DND-41 (cell line): Measurements from ENCODE around the gene MAGI3.

ENCODE experiments used
- ATAC-seq: fragments of 200-7000 bp; cut with Tn5 transposase; 3 replicates; pipeline ENCODE4 v1.9.1; 2021; ENCODE audit warnings: low read depth; ENCODE audit not compliant: insufficient read depth
- DNase-seq: peaks from one replicate; pipeline ENCODE4 v3.0.0-alpha.2; 2020
- H2AFZ ChIP-seq: 2 replicates; pipeline ENCODE4 v1.6.0; 2012; ENCODE audit warnings: low read depth, low read length
- H3K27ac ChIP-seq: 2 replicates; pipeline ENCODE4 v1.5.1; 2012; ENCODE audit warnings: low read length, inconsistent platforms
- H3K27me3 ChIP-seq: fragments of 200-600 bp; sonication (generic); 2 replicates; pipeline ENCODE4 v1.6.0; 2012; ENCODE audit warnings: low read length, mild to moderate bottlenecking, inconsistent platforms; ENCODE audit not compliant: insufficient read depth, poor library complexity
- H3K36me3 ChIP-seq: 2 replicates; pipeline ENCODE4 v1.5.1; 2012; ENCODE audit warnings: low read length, inconsistent platforms; ENCODE audit not compliant: insufficient read depth
- H3K4me1 ChIP-seq: 2 replicates; pipeline ENCODE4 v1.5.1; 2012; ENCODE audit warnings: mild to moderate bottlenecking, low read length; ENCODE audit not compliant: insufficient read depth
- H3K4me2 ChIP-seq: 2 replicates; pipeline ENCODE4 v1.6.0; 2012; ENCODE audit warnings: mild to moderate bottlenecking, moderate library complexity, low read length, inconsistent platforms; ENCODE audit not compliant: insufficient read depth
- H3K4me3 ChIP-seq, 2 experiments: fragments of 200-600 bp in 1 of 2; shearing (Covaris generic) in 1 of 2; 2 replicates each; pipeline ENCODE4 v1.5.1; 2012 to 2016; ENCODE audit warnings: inconsistent platforms in 2 of 2, low read length in 2 of 2, mild to moderate bottlenecking in 2 of 2, low read depth in 1 of 2, moderate library complexity in 1 of 2
- H3K79me2 ChIP-seq: 2 replicates; pipeline ENCODE4 v1.6.0; 2012; ENCODE audit warnings: low read length, inconsistent platforms; ENCODE audit not compliant: insufficient read depth
- H3K9ac ChIP-seq: 2 replicates; pipeline ENCODE4 v1.6.0; 2012; ENCODE audit warnings: low read depth, mild to moderate bottlenecking, inconsistent platforms, low read length, moderate library complexity
- H3K9me3 ChIP-seq: 2 replicates; pipeline ENCODE4 v1.5.1; 2012; ENCODE audit warnings: low read length, moderate library complexity, mild to moderate bottlenecking, inconsistent platforms; ENCODE audit not compliant: insufficient read depth, severe bottlenecking
- H4K20me1 ChIP-seq: 2 replicates; pipeline ENCODE4 v1.6.0; 2012; ENCODE audit warnings: low read length; ENCODE audit not compliant: insufficient read depth
- EZH2 ChIP-seq: IDR thresholded peaks from 3 replicates; pipeline ENCODE4 v1.6.1; 2012; ENCODE audit warnings: borderline replicate concordance, low read depth, mild to moderate bottlenecking, moderate library complexity, low read length, inconsistent platforms; ENCODE audit not compliant: severe bottlenecking
- TF ChIP-seq, protein P1 (sequence below): IDR thresholded peaks from 2 replicates; pipeline ENCODE4 v1.5.1; 2012; ENCODE audit warnings: borderline replicate concordance, low read length, moderate library complexity, mild to moderate bottlenecking; ENCODE audit not compliant: poor library complexity, severe bottlenecking; ENCODE audit errors: extremely low read depth

Gene MAGI3

DNA sequence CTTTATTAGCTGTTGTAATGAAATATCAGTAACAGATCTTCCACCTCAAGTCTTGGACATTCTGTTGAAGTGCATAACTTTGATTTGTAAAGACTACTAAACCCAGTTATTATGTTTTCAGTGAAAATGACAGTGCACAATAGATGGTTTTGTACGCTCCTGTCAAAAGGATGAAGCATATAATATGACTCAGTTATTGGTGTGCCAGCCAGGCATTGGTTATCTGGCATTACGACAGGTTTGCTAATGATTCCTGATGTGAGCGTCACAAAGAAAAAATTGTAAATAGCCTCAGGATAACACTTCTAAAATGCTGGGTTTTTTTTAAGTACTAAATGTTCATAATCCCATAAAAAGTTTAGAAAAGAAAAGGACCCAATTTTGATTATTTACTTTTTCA lies 147.9 kb downstream of the MAGI3 start:
- no peak for TF ChIP-seq EZH2
- TF ChIP-seq, protein P1, sequence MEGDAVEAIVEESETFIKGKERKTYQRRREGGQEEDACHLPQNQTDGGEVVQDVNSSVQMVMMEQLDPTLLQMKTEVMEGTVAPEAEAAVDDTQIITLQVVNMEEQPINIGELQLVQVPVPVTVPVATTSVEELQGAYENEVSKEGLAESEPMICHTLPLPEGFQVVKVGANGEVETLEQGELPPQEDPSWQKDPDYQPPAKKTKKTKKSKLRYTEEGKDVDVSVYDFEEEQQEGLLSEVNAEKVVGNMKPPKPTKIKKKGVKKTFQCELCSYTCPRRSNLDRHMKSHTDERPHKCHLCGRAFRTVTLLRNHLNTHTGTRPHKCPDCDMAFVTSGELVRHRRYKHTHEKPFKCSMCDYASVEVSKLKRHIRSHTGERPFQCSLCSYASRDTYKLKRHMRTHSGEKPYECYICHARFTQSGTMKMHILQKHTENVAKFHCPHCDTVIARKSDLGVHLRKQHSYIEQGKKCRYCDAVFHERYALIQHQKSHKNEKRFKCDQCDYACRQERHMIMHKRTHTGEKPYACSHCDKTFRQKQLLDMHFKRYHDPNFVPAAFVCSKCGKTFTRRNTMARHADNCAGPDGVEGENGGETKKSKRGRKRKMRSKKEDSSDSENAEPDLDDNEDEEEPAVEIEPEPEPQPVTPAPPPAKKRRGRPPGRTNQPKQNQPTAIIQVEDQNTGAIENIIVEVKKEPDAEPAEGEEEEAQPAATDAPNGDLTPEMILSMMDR = no peak
- H3K9me3 ChIP-seq = no peaks in the 10 kb centered on the region
- no peaks in the 10 kb centered on the region for H3K36me3 ChIP-seq
- no peak overlapping the region for H3K9ac ChIP-seq
- DNase-seq (no peak), ATAC-seq (no peak)
- no peaks in the 10 kb centered on the region for H3K79me2 ChIP-seq
- no peak overlapping the region for H3K27ac ChIP-seq
- no peaks in the 10 kb centered on the region for H3K4me1 ChIP-seq
- H3K4me2 ChIP-seq = no peak overlapping the region
- H4K20me1 ChIP-seq = no peaks in the 10 kb centered on the region
- no peak overlapping the region for H2AFZ ChIP-seq
- H3K4me3 ChIP-seq = no peak overlapping the region
- no peaks in the 10 kb centered on the region for H3K27me3 ChIP-seq

DNA sequence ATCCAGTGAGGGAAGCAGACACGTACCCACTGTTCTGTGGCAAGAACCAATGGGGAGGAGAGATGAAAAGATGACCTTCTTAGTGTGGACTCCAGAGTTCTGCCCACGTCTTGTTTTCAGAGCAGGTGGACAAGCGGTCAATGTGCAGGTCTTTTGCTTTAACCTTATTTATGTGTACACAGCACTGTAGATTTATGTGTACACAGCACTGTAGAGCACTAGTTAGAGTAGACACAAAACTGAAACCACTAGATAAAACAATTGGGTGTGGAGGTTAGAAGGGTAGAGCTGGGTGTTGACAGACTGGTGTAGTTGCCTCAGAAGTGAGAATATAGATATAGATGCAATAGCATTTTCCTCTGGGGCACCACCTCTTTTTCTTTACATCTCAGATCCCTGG lies 150.0 kb downstream of the MAGI3 start:
- TF ChIP-seq, protein P1 = no peak
- no peak for TF ChIP-seq EZH2
- no peak overlapping the region for H3K4me2 ChIP-seq

GRCh38 chr1:113541106-113541505 lies 150.8 kb downstream of the MAGI3 start:
- Histone ChIP-seq H3K9ac (no peak overlapping the region), H4K20me1 (no peaks in the 10 kb centered on the region), H3K27me3 (no peaks in the 10 kb centered on the region), H3K36me3 (no peaks in the 10 kb centered on the region), H3K27ac (no peak overlapping the region), H3K79me2 (no peaks in the 10 kb centered on the region), H2AFZ (no peak overlapping the region), H3K4me1 (no peaks in the 10 kb centered on the region), H3K4me2 (no peak overlapping the region), H3K9me3 (no peaks in the 10 kb centered on the region), H3K4me3 (no peak overlapping the region)
- TF ChIP-seq EZH2 = no peak
- TF ChIP-seq, protein P1 = no peak
- DNase-seq (no peak), ATAC-seq (no peak)

More for the DNA sequence above, 150.0 kb downstream of the MAGI3 start:
- Histone ChIP-seq H3K4me1 (no peaks in the 10 kb centered on the region), H3K79me2 (no peaks in the 10 kb centered on the region), H3K9me3 (no peaks in the 10 kb centered on the region), H3K36me3 (no peaks in the 10 kb centered on the region), H3K9ac (no peak overlapping the region), H3K27me3 (no peaks in the 10 kb centered on the region), H3K4me3 (no peak overlapping the region), H4K20me1 (no peaks in the 10 kb centered on the region), H3K27ac (no peak overlapping the region), H2AFZ (no peak overlapping the region)
- DNase-seq (no peak), ATAC-seq (peak; percentile 49; the same call in 2 of the 3 replicates)

GRCh38 chr1:113542221-113542701 lies 151.9 kb downstream of the MAGI3 start:
- Histone ChIP-seq H3K27ac (no peak overlapping the region), H2AFZ (no peak overlapping the region), H3K9me3 (no peaks in the 10 kb centered on the region), H3K4me2 (no peak overlapping the region), H3K27me3 (no peaks in the 10 kb centered on the region), H3K36me3 (no peaks in the 10 kb centered on the region), H3K79me2 (no peaks in the 10 kb centered on the region), H3K9ac (no peak overlapping the region), H3K4me3 (no peak overlapping the region), H4K20me1 (no peaks in the 10 kb centered on the region), H3K4me1 (no peaks in the 10 kb centered on the region)
- TF ChIP-seq, protein P1 = no peak
- TF ChIP-seq EZH2 = no peak
- no peak for DNase-seq
- no peak for ATAC-seq
